A549 (cell line): ENCODE data around the gene TMEM185A.
"Not testable (repeated sequence)": the region's sequence is repeated elsewhere in the genome, so short reads cannot be mapped to it uniquely, and the experiment has no call there.

ENCODE experiments used
- CHD2 ChIP-seq: fragments of 150-350 bp; IDR thresholded peaks from 2 replicates; pipeline ENCODE4 v1.6.1; 2014; ENCODE audit warnings: low read length; ENCODE audit not compliant: partially characterized antibody
- CHD4 ChIP-seq: fragments of 200-600 bp; sonication (generic); IDR thresholded peaks from 2 replicates; pipeline ENCODE4 v1.6.1; 2016; ENCODE audit warnings: antibody characterized with exemption, mild to moderate bottlenecking, borderline replicate concordance
- EHMT2 ChIP-seq: fragments of 200-600 bp; sonication (generic); IDR thresholded peaks from 2 replicates; pipeline ENCODE4 v1.6.1; 2016; ENCODE audit warnings: antibody characterized with exemption, low read depth, mild to moderate bottlenecking, moderate library complexity
- JUN ChIP-seq, 2 experiments: fragments of >200 bp; sonication (Bioruptor Twin); formaldehyde crosslinking; IDR thresholded peaks; 2 replicates in 1 of 2; 3 replicates in 1 of 2; pipeline ENCODE4 v1.6.1; 2016 to 2017
- MAZ ChIP-seq: fragments of 150-350 bp; IDR thresholded peaks from 2 replicates; pipeline ENCODE4 v1.6.1; 2014; ENCODE audit warnings: antibody characterized with exemption, low read depth, low read length, borderline replicate concordance
- POLR2A ChIP-seq: IDR thresholded peaks from 2 replicates; pipeline ENCODE4 v1.6.1; 2012; ENCODE audit warnings: mild to moderate bottlenecking, low read length
- RAD21 ChIP-seq, 2 experiments: fragments of >200 bp in 1 of 2; sonication (Bioruptor Twin) in 1 of 2; formaldehyde crosslinking in 1 of 2; IDR thresholded peaks in 1 of 2; conservative IDR thresholded peaks in 1 of 2; 2 replicates in 1 of 2; 3 replicates in 1 of 2; pipeline ENCODE4 v1.6.1; 2012 to 2018; ENCODE audit warnings: inconsistent platforms in 1 of 2
- REST ChIP-seq: fragments of 200-600 bp; sonication (generic); IDR thresholded peaks from 2 replicates; pipeline ENCODE4 v1.6.1; 2016; ENCODE audit warnings: antibody characterized with exemption, mild to moderate bottlenecking, moderate library complexity
- RFX5 ChIP-seq: fragments of 450-650 bp; IDR thresholded peaks from 2 replicates; pipeline ENCODE4 v1.7.1; 2014; ENCODE audit warnings: antibody characterized with exemption, mild to moderate bottlenecking, moderate library complexity
- TF ChIP-seq, protein P1 (sequence below): fragments of >200 bp; sonication (Bioruptor Twin); formaldehyde crosslinking; IDR thresholded peaks from 3 replicates; pipeline ENCODE4 v1.5.1; 2016
- TF ChIP-seq, protein P2 (sequence below): fragments of 150-350 bp; IDR thresholded peaks from 2 replicates; pipeline ENCODE4 v1.6.1; 2014; ENCODE audit warnings: low read depth, mild to moderate bottlenecking, low read length

DNA sequence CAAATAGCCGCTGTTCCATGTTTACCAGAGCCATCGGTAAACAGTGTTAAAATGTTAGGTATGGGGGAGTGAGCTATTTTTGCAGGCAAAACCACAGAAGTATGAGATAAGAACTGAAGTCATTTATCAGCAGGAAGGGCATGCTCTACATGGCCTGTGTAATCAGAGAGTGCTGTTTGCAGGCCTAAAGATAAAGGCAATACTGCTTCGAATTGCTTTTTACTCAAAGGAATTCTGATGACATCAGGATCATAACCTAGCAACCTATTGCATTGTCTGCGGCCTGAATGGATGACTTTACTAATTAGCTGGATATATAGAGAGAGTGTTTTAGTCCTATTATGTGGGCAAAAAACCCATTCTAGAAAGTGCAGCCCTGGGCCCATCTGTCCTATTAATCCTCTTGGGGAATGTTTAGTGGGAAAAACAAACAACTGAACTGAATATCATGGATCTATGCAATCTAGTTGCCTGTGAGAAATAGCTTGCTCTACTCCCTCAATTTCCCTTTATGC lies 47.6 kb upstream of the TMEM185A start:
- TF ChIP-seq, protein P1, sequence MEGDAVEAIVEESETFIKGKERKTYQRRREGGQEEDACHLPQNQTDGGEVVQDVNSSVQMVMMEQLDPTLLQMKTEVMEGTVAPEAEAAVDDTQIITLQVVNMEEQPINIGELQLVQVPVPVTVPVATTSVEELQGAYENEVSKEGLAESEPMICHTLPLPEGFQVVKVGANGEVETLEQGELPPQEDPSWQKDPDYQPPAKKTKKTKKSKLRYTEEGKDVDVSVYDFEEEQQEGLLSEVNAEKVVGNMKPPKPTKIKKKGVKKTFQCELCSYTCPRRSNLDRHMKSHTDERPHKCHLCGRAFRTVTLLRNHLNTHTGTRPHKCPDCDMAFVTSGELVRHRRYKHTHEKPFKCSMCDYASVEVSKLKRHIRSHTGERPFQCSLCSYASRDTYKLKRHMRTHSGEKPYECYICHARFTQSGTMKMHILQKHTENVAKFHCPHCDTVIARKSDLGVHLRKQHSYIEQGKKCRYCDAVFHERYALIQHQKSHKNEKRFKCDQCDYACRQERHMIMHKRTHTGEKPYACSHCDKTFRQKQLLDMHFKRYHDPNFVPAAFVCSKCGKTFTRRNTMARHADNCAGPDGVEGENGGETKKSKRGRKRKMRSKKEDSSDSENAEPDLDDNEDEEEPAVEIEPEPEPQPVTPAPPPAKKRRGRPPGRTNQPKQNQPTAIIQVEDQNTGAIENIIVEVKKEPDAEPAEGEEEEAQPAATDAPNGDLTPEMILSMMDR, result not testable (repeated sequence)
- not testable (repeated sequence) for TF ChIP-seq REST; CHD4; JUN (IDR thresholded peaks at IDR 0.05); POLR2A; CHD2; EHMT2; RAD21 (conservative IDR thresholded peaks at IDR 0.05 in 1 of 2, IDR thresholded peaks at IDR 0.05 in 1 of 2); RFX5; MAZ
- TF ChIP-seq, protein P2, sequence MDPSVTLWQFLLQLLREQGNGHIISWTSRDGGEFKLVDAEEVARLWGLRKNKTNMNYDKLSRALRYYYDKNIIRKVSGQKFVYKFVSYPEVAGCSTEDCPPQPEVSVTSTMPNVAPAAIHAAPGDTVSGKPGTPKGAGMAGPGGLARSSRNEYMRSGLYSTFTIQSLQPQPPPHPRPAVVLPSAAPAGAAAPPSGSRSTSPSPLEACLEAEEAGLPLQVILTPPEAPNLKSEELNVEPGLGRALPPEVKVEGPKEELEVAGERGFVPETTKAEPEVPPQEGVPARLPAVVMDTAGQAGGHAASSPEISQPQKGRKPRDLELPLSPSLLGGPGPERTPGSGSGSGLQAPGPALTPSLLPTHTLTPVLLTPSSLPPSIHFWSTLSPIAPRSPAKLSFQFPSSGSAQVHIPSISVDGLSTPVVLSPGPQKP, result not testable (repeated sequence)
